Measurements from ENCODE around the gene AURKB.
"Not testable (repeated sequence)": the region's sequence is repeated elsewhere in the genome, so short reads cannot be mapped to it uniquely, and the experiment has no call there.

The AURKB gene

DNA sequence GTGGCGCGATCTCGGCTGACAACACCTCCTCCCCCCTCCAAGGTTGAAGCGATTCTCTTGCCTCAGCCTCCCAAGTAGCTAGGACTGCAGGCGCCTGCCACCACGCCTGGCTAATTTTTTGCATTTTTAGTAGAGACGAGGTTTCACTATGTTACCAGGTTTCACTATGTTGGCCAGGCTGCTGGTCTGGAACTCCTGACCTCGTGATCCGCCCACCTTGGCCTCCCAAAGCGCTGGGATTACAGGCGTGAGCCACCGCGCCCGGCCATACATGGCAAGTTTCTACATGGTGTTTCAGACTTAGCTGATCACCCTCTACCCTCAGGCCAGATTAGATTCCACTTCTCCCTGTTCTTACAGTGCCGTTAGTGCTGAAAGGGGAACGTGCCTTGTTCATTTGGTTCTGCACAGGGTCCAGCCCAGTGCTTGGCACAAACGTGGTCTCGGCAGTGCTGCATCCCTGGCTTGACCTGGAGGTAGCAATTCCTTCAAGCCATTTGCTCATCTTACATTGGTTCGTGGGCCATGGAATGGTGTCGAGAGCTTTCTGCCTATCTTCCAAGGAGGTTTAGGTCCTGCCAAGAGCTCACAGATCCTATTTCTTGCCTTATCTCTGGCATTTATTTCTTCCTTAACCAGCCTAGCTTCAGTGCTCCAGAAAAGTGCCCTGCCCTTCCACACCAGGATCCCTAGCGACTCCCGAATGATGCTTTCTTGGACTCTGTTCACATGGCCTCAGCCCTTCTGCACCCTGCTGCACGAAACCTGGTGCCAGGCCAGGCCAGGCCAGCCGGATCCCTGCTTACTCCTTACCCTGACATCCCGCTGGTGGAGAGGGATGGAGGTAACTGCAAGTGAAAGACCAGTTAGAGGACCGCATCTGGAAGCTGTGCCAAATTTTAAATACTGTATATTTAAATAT is 14.8 kb upstream of the AURKB start:
- no peak for DNase-seq

DNA sequence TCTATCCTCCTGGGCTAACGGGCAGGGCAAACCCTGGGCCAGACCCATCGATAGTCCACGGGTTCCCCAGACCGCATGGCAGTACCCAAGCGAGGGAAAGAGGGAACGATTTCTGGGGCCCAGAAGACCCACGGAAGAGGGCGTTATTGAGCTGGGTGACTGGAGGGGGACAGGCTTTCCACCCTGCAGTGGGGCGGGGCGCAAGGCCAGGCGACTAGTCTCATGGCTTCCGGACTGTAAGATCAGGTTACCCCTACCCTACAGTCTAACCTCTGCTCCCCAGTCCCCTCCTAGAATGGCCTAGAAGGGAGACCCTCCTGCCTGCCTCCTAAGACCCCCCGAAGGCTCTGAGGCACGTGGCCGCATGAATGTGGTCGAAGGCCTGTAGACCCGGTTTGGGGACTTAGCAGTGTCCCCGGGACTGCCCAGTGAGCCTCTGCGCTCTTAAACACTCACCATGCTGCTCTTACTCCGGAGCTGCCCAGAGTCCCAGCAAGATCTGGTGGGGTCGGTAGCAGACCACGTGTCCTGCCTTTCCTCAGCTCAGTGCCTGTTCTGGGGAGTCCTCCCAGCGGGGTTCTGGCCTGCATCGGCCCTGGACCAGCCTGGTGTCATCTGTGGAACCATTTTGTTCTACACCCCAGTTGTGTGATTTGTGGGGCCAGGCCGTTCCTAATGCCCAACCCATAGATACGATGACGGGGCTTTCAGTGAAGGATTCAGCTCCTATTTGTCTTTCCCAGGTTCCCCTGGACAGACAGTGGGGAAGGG is 13.2 kb upstream of the AURKB start:
- peak in 1 of 2 experiments; percentile 20 for DNase-seq

DNA sequence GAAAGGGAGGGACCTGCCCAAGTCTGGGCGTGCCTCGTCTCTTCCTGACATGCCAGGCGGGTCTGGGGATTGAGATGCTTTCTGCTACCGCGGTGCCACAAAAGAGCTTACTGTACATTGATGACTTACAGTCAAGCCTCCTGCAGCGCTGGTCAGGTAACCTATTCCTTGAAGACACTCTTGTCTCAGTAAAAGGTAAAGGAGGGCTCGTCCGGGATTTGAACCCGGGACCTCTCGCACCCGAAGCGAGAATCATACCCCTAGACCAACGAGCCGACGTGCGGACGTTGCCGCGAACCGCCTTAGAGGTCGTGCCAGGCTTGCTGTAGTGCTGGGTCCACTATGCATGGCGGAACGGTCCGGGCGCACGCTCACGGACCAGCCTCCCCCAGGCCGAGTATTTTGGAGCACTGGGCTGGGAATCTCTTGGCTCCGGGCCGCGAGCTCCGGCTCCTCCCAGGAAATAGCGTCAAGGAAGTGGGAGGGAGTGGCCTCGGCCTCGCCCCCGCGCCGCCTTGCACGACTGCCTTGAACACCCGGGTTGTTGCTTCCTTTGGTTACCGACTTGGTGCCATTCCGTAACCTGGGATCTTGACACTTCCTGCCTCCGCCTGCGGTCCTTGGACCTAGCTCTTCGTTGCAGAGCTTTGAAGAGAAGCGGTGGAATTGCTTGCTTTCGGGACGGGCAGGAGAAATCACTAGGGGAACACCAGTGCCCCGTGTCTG is 12.4 kb upstream of the AURKB start:
- DNase-seq = peak; percentile 78 to 86

DNA sequence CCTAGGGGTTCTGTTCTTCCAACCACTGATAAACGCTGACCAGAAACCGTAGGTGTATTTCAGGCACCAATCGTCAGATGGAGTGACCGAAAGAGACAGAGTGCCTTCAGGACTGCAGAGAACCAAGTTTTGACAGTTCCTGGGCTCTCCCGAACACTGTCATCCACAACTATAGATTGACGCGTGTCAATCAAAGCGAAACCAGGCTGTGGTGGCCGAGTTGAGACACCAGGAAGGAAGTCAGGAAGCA is 11.9 kb upstream of the AURKB start:
- no peak for DNase-seq

DNA sequence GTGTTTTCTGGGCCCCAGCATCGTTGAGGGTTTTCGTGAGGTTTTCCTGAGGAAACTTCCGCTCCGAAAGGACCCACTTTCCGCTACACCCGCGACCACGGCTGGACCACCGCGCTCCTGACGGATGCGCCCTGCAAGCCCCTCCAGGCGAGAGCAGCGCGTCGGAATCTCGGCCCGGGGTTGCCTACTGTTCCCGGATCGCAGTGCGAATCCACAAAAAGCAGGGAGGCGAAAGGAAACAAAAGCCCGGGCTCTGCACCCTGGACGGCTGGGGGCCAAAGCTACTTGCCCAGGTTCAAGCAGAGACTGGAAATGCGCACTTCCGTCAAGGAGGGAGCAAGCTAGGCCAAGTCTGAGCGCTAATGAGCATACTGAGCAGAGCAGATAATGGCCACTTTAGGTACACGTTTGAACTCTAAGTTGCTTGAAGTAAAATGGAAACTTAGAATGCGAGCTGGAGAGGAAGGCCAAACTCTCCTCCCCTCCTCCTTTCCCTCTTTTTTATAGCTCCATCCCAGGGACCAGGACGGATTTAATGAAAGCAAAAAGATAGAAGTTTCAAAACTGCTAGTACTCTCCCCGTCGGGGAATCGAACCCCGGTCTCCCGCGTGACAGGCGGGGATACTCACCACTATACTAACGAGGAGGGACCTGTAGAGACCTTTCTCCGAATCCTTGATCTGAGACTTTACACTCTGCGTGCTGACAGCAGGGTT is 11.4 kb upstream of the AURKB start:
- DNase-seq = peak; percentile 46 to 81

DNA sequence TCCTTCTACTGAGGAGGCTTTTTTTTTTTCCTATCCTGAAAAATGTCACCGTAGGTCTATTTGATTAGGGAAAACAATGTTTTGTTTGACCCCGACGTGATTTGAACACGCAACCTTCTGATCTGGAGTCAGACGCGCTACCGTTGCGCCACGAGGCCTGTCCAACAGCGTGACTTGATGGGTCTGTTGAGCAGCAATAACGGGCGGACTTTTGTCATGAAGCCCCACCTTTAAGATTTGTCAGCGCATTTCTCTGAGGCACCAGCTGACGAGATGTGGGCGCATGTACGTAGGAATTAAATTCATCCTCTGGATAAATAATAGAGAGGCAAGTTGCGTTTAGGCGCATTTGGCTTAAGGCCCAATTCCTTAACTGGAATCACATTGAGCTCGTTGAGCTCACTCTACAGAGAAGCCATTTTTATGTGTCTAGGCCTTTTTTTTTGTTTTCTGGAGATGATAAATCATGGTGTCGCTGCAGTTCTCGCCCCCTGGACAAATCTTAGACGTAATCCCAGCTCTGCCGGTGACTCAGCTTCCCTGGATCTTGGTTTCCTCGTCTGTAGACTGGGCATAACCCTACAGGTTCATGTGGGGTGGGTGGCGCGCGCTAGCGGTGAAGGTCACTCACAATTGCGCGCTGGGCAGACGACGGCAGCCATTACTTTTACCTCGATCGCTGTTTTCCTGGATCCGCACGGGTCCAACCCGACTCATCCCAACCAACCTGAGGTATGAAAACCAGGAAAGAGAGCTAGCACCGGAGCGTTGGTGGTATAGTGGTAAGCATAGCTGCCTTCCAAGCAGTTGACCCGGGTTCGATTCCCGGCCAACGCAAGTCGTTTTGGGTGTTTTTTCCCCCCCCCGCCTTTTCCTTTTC is 10.6 kb upstream of the AURKB start:
- peak; percentile 9 to 72 for DNase-seq

DNA sequence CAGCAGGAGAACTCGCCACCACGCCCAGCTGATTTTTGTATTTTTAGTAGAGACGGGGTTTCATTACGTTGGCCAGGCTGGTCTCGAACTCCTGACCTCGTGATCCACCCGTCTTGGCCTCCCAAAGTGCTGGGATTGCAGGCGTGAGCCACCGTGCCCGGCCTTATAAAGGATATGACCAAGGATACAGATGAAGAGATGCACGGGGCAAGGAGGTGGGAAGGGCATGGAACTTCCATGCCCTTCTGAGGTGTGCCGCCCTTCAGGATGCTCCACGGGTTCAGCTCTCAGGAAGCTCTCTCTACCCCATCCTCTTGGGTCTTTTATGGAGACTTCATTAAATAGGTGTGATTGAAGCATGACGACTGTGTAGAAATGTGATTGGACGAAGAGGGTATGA is 3.6 kb upstream of the AURKB start:
- not testable (repeated sequence) for DNase-seq

DNA sequence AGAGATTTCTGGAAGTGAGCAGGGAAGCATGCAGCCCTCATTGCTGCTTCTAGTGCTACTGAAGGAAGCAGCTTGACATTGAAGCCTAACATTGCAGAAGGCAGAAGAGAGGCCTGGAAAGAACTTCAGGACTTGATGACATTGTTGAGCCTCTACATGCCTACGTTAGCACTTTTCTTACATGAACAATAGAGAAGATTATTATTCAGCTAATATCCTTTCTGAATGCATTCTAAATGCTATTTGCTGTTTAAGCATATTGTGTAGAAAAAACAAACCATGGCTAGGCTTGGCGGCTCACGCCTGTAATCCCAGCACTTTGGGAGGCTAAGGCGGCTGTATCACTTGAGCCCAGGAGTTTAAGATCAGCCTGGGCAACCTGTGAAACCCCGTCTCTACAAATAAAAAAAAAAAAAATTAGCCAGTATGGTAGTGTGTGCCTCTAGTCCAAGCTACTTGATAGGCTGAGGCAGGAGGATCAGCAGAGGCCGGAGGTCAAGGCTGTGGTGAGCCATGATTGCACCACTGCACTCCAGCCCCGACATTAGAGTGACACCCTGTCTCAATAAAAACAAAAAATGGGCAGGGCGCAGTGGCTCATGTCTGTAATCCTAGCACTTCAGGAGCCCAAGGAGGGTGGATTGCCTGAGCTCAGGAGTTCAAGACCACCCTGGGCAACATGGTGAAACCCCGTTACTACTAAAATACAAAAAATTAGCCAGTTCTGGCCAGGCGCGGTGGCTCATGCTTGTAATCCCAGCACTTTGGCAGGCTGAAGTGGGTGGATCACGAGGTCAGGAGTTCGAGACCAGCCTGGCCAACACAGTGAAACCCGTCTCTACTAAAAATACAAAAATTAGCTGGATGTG is 2.2 kb upstream of the AURKB start:
- DNase-seq = no peak

DNA sequence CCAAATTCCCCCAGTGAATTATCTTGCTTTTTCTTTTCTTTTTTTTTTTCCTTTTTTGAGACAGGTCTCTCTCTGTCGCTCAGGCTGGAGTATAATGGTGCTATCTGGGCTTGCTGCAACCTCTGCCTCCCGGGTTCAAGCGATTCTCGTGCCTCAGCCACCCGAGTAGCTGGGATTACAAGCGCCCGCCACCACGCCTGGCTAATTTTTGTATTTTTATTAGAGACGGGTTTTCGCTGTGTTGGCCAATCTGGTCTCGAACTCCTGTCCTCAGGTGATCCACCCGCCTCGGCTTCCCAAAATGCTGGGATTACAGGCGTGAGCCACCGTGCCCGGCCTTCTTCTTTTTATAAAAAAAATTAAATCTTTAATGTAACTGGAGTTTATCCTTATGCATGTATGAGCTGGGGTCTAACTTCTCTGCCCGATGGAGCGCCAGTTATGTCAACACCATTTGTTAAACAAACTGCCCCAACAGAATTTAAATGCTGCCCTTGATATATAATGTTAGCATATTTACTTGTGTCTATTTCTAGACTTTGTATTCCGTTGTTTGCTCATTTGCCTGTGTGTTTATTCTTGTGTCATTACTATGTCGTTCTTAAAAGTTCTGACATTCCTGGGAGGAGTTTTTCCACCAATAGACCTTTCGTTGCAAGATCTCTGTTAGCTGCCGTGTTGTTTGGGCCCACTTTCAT is 535 bp upstream of the AURKB start:
- no peak for DNase-seq

DNA sequence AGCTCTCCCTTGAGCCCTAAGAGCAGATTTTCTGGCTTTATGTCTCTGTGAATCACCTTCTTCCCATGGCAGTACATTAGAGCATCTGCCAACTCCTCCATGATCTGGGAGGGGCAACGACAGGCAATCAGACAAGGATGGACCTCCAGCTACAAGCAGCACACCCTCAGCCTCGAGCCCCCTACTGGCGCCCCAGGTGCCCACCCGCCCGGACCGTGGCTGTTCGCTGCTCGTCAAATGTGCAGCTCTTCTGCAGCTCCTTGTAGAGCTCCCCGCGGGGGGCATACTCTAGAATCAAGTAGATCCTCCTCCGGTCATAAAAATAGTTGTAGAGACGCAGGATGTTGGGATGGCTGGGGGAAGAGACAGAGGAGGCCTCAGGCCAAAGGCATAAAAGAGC is 3.8 kb downstream of the AURKB start:
- DNase-seq = no peak

DNA sequence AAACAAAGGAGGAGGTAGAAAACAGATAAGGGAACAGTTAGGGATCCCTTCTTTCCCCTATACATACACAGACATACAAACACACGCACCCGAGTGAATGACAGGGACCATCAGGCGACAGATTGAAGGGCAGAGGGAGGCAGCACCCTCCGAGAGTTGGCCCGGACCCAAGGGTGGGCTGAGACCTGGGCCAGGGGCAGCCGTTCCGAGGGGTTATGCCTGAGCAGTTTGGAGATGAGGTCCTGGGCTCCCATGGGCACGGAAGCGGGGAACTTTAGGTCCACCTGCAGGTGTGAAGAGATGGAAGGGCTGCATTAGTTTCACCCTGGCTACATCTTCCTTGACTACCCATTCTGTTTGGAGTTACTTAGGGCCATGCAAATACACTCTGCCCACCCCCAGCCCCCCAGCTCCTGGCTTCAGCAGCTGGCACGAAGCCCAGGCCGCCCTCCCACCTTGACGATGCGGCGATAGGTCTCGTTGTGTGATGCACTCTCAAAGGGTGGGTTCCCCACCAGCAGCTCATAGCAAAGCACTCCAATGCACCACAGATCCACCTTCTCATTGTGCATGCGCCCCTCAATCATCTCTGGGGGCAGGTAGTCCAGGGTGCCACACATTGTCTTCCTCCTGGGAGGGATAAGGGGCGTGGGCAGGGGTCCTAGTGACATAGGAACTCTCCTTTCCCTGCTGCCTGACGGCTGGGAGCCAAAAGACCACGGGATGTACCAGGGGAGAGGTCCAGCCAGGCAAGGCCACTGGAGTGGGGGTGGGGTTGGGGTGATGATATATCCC is 5.4 kb downstream of the AURKB start:
- no peak for DNase-seq

DNA sequence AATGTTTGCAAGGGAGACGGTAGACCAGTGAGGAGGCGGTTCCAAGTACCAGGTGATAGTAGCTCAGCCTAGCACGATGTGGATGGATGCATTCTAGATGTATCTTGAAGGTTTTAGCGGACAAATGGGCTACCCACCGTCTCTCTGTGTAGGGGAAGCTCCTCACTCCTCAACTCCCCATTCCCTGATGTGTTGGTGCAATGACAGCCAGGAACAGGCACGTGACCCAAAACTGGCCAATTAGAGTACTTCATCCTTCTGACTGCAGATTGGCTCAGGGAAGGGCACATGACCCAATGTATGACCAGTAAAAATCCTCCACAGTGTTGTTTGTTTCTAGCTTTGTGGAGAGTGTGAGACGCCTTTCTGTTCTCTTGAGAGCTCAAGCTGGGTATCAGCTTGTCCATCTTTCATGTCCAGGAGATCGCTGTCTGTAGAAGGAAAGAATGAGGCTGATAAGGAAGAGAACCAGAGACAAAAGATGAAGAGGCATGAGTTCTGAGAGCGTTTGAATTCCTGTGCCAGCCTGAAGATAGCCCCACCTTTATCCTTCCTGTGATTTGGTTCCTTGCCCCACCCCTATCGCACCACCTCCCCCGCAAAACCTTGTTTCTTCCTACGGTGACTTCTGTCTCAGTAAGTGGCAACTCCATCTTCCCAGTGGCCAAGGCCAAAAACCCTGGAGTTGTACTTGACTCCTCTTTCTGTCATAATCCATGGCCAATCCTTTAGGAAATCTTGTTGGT is 18.1 kb downstream of the AURKB start:
- DNase-seq = peak; percentile 97 to 98

DNA sequence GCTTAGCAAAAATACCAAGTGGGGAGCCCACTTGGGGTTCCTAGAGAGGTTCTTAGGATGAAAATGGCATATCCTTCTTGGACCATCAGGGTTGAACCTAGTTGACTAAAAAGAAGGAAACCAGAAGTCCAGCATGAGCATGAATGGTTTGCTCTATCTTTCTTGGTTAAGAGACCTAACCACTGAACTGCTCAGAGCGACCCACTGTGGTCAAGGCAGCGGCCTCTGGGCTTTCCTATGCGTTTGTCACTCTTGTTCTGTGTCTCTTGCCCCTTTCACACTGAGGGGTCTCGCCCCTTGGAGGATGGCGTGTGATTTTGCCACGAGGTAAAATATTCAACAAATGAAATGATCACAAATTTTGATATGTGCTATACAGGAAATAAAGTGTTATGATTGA is 19.9 kb downstream of the AURKB start:
- DNase-seq = no peak

DNA sequence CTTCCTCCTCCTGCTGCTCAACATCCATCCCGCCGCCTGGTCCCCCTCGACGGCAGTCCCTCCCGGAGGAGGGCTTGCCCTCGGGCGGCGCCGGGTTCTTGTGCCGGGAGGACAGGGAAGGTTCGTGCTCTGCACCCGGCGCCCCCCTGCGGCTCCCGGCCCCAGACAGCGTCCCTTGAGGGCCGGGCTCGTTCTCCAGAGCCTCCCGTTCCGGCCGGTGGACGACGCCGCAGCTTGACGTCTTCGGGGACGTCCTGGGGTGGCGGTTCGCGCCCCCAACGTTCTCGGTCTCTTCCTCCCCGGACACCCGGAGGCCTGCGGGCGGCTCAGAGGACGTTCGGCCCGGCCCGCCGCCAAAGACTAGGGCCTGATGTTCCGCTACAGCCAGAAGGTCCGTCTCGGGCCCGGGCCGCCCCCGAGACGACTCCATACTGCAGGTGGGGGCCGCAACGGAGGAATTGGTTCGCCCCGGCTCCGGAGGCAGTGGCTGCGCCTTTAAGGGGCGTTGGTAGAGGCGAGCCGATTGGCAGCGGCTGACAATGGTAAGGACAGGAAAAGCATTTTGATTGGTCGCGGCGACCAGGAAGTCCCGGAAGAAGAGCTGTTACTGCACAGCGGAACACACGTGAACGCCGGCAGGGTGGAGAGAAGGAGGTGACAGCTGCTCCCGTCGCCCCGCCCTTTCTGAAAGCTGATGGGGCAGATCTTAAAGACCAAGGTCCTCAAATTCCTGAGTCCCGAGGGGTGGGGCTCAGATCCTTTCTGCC is 20.5 kb downstream of the AURKB start, which contains the start of gene BORCS6:
BORCS6 (minus strand) TSS at position 470 of the 767 bp plus-strand sequence; CDS start at position 430, 40 bp downstream.
- DNase-seq = peak; percentile 97 to 99

DNA sequence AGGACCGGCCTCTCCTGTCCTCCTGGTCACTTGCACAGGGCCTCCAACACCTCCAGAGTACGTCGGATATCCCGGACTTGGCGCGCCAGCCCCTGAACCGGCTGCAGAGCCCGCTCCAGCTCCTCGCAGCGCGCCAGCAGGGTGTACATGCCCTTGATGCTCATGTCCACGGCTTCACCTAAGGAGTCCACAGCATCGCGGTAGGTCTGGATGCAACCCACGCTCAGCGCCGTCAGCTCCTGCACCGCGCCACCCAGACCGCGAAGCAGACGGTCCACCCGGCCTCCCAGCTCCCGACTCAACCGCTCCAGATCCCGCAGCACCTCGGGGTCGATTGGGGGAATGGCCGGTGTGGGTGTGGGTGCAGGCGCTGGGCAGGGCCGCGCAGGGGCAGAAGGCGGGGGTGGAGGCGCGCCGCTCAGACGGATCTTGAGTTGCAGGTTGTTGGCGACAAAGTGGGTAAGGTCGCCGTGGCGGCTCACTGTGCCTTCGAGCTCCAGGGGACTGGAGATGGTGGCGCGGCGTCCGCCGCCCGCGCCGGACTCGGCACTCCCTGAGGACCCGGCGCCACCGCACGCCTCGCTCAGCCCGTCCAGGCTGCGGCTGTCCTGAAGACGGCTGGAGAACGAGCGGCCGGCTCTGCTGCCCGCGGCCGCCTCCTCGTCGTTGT is 21.2 kb downstream of the AURKB start:
- DNase-seq = no peak

DNA sequence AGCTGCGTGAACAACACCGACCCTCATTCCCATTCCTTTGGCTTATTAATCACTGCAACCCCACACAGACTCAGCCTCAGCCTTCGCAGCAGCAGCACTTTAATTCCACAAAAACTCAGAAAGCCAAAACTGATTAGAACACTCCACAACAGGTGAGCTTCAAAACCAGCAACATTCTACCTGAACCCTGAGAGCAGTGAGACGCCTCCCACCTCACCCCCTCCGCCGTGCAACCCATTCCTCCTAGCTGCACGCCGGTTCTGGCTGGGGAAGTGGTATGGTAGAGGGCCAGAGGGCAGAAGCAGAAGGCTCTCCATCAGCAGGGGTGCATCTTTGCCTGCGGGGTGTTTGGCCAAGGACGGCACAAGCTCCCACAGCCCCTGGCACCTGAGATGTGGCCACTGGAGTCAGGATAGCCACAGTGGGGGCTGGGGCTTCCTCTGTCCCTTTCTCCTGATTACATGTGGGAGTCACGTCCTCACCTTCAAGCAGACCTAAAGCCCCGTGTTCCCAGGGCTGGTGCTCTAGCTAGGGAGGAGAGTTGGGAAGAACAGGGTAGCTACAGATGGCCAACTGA is 22.0 kb downstream of the AURKB start:
- no peak for DNase-seq

Measured in cerebellar nuclear complex (tissue), 1 donor.